Naive thymus-derived CD4-positive, alpha-beta T cell (primary cell): ENCODE measurements around the gene SLC38A3. TPM values are rescaled to one million over a fixed set of nuclear protein-coding genes. Genes with fewer than 3 reads are reported as not detected.

Source experiments
- ATAC-seq: fragments of 150-1000 bp; cut with Tn5 transposase; 2 replicates; pipeline ENCODE4 v1.10.0; 2021; ENCODE audit warnings: mild to moderate bottlenecking, moderate library complexity
- CTCF ChIA-PET: fragments of 350-600 bp; sonication (Branson Sonifier 250); formaldehyde crosslinking; loops from one replicate; lab custom pipeline; 2021; ENCODE audit warnings: antibody characterized with exemption; lab: Charles Lee
- POLR2A ChIA-PET: fragments of 350-600 bp; sonication (Branson Sonifier 250); formaldehyde crosslinking; loops from one replicate; lab custom pipeline; 2021; ENCODE audit warnings: antibody characterized with exemption, inconsistent platforms; lab: Charles Lee
- DNase-seq, 9 donors: peaks; one replicate each; pipeline versions ENCODE4 v3.0.0 to v3.0.0-alpha.2; 2020 to 2022; ENCODE audit warnings: mixed read lengths in 1 of 9
- H3K27ac ChIP-seq: one replicate; pipeline ENCODE4 v1.7.0; 2013; ENCODE audit warnings: mild to moderate bottlenecking, low read depth, low read length, moderate library complexity
- H3K27me3 ChIP-seq, 2 donors: one replicate each; pipeline ENCODE4 v1.7.0; 2013; ENCODE audit warnings: low read length in 2 of 2, mild to moderate bottlenecking in 2 of 2, moderate library complexity in 2 of 2; ENCODE audit not compliant: control insufficient read depth in 2 of 2, insufficient read depth in 2 of 2
- H3K36me3 ChIP-seq, 3 experiments: 1 replicate in 2 of 3; 2 replicates in 1 of 3; pipeline ENCODE4 v1.7.0; 2013; ENCODE audit warnings: low read length in 3 of 3, mild to moderate bottlenecking in 3 of 3, moderate library complexity in 1 of 3; ENCODE audit not compliant: insufficient read depth in 3 of 3, control insufficient read depth in 2 of 3
- H3K4me1 ChIP-seq, 2 donors: one replicate each; pipeline ENCODE4 v1.7.0; 2013; ENCODE audit warnings: low read length in 2 of 2, mild to moderate bottlenecking in 2 of 2, moderate library complexity in 1 of 2; ENCODE audit not compliant: control insufficient read depth in 2 of 2, insufficient read depth in 2 of 2
- H3K4me3 ChIP-seq: 2 replicates; pipeline ENCODE4 v1.7.0; 2013; ENCODE audit warnings: mild to moderate bottlenecking, low read length
- H3K9me3 ChIP-seq, 3 experiments: 1 replicate in 2 of 3; 2 replicates in 1 of 3; pipeline ENCODE4 v1.7.0; 2013; ENCODE audit warnings: low read length in 3 of 3; ENCODE audit not compliant: control insufficient read depth in 2 of 3
- H3K27ac Mint-ChIP-seq, 9 donors: one replicate each; pipeline ENCODE4 v1.8.0; 2020 to 2022; ENCODE audit warnings: mixed read lengths in 9 of 9, mild to moderate bottlenecking in 8 of 9, moderate library complexity in 5 of 9, inconsistent platforms in 2 of 9
- H3K27me3 Mint-ChIP-seq, 5 donors: one replicate each; pipeline ENCODE4 v1.8.0; 2021 to 2022; ENCODE audit warnings: mixed read lengths in 5 of 5, mild to moderate bottlenecking in 1 of 5
- H3K36me3 Mint-ChIP-seq, 5 donors: one replicate each; pipeline ENCODE4 v1.8.0; 2020 to 2022; ENCODE audit warnings: mixed read lengths in 5 of 5, mild to moderate bottlenecking in 3 of 5, inconsistent platforms in 1 of 5
- H3K4me1 Mint-ChIP-seq, 7 donors: one replicate each; pipeline ENCODE4 v1.8.0; 2020 to 2022; ENCODE audit warnings: mixed read lengths in 7 of 7, mild to moderate bottlenecking in 3 of 7, inconsistent platforms in 1 of 7
- H3K4me3 Mint-ChIP-seq, 10 donors: one replicate each; pipeline ENCODE4 v1.8.0; 2020 to 2022; ENCODE audit warnings: mild to moderate bottlenecking in 10 of 10, mixed read lengths in 10 of 10, moderate library complexity in 6 of 10, inconsistent platforms in 2 of 10
- H3K9me3 Mint-ChIP-seq, 11 donors: one replicate each; pipeline ENCODE4 v1.8.0; 2020 to 2022; ENCODE audit warnings: mixed read lengths in 11 of 11, mild to moderate bottlenecking in 4 of 11, inconsistent platforms in 1 of 11, moderate library complexity in 1 of 11
- intact Hi-C, 2 donors: fragments of 100-400 bp; cut with micrococcal nuclease; formaldehyde crosslinking; loops; one replicate each; pipeline ENCODE4 v1.15.1; 2023
- polyA plus RNA-seq, 2 donors: library from polyadenylated mRNA; unstranded; fragments of 300-500 nt; fragmentation: Illumina TruSeq; gene quantifications; one replicate each; pipeline ENCODE4 v1.2.3, GENCODE V29; 2021
- total RNA-seq, 6 experiments: library from RNA in 5 of 6; stranded (reverse) in 5 of 6; gene quantifications; 1 replicate in 5 of 6; 2 replicates in 1 of 6; pipeline ENCODE4 v1.2.3 and lab custom pipeline; 2021 to 2026

SLC38A3 gene
- total and polyA plus RNA-seq, 7 experiments from 2014 or later: 1.8 TPM; not detected in 6

DNA sequence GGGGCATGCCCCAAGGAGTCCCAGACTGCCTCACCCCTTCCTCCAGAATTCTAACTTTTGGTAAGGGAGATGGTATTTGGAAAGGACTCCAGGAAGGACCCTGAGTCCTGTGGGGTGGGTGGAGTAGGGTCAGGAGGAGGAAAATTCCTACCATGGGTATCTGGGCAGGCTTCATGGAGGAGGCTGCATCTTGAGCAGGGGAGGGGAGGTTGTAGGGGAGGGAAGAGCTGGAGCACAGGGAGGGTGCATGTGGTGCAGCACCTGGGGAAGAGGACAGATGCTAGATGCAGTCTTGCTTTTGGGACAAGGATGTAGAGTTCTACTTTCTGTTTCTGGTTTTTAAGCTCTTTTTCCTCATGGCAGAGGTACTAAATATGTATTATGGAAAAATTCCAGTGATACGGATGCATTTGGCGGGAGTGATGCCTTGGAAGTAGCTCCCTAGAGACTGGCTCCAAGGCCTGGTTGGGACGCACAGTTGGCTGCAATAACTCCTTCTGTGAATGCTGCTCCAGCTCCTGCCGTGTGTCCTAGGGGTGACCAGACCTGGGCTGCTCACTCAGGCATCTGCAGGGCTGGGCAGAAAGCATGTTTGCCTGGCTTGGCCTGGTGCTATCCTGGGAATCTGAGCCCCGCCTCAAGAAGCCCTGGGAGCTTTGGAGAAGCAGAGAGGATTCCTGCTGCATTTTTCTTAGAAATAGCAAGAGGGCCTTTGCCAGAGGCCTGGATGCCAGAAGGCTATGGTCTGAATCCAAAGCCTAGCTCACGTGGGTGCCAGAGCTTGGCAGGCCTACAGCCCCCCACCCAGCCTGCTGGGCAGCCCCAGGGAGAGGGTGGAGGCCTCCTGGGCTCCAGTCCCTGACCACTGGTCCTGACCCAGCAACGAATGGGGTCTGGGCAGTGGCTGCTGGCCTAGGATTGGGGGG is 39.8 kb upstream of the SLC38A3 start:
- Histone ChIP-seq H3K27ac (no peak overlapping the region), H3K9me3 (no peaks in the 10 kb centered on the region), H3K4me3 (no peak overlapping the region), H3K36me3 (no peaks in the 10 kb centered on the region), H3K4me1 (no peaks in the 10 kb centered on the region), H3K27me3 (no peaks in the 10 kb centered on the region)
- ChIA-PET POLR2A (no interaction called here), CTCF (interaction anchor here (1.4 kb wide), 1 partner anchor 43 kb away, joined by 4 read pairs; no protein-coding TSS in a partner anchor)
- Mint-ChIP-seq H3K9me3 (peaks cover 0 to 1% (median 0%) of the 10 kb centered on the region in 11 donors), H3K27ac (no peak overlapping the region), H3K4me1 (peaks cover 0 to 3% (median 0%) of the 10 kb centered on the region in 7 donors), H3K36me3 (no peaks in the 10 kb centered on the region), H3K4me3 (no peak overlapping the region), H3K27me3 (peaks cover 0 to 1% (median 0%) of the 10 kb centered on the region in 5 donors)
- no peak for DNase-seq
- ATAC-seq: no peak
- intact Hi-C loops: no loop called here

DNA sequence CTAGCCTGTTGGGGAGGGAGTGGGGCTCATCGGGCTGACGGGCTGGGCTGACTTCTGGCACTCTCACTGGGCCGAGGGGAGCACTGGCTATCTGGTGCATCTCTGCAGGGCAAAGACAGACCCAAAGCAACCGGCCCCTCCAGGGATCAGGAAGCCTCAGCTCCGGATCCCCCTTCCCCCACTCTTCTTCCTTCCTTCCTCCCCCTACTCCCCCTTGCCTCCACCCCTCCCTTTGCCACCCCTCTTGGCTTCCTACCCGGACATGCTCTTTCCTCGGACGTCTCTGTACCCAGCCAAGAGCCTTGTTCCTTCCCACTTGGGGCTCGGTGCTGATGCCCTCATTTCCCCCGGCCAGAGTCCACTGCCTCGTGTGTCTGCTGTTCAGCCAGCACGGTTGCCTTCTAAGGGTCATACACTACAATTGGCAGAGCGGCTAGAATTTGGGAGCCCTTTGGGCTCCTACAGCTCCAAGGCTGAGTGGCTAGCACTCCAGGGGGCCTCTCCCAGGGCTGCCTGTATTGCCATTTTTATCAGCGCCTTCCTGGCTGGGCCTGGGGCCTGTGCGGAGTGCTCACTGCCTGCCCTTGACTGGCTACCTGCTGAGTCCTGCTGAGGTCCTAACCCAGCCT is 39.0 kb upstream of the SLC38A3 start:
- POLR2A ChIA-PET: no interaction called here
- Mint-ChIP-seq H3K4me1 (peaks cover 0 to 3% (median 0%) of the 10 kb centered on the region in 7 donors), H3K36me3 (no peaks in the 10 kb centered on the region), H3K27me3 (peaks cover 0 to 1% (median 0%) of the 10 kb centered on the region in 5 donors), H3K9me3 (peaks cover 0 to 1% (median 0%) of the 10 kb centered on the region in 11 donors), H3K4me3 (no peak overlapping the region), H3K27ac (no peak overlapping the region)
- Histone ChIP-seq H3K9me3 (no peaks in the 10 kb centered on the region), H3K27ac (no peak overlapping the region), H3K27me3 (no peaks in the 10 kb centered on the region), H3K4me3 (no peak overlapping the region), H3K36me3 (no peaks in the 10 kb centered on the region), H3K4me1 (no peaks in the 10 kb centered on the region)
- ATAC-seq (no peak), DNase-seq (no peak)
- intact Hi-C loops: no loop called here
- CTCF ChIA-PET: no interaction called here

DNA sequence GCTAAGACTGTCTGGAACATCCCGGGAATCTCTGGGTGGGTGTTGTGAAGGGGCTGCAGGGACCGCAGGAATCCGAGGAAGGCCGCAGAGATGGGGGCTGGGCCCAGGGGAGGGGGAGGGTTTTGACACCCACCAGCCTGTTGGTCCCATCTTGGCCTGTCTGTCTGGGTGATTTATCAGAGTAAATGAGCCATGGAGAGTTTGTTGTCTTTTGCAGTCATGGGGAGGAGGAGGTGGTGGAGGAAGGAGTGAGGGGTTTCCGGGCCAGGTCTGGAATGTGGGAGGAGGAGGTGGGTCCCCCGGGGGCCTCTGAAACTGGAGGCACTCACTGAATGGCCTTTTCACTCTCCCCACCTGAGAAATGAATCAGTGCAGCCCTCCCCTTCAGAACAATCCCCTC is 38.5 kb upstream of the SLC38A3 start:
- CTCF ChIA-PET: no interaction called here
- Mint-ChIP-seq H3K4me1 (peaks cover 0 to 3% (median 0%) of the 10 kb centered on the region in 7 donors), H3K27me3 (peaks cover 0 to 1% (median 0%) of the 10 kb centered on the region in 5 donors)

DNA sequence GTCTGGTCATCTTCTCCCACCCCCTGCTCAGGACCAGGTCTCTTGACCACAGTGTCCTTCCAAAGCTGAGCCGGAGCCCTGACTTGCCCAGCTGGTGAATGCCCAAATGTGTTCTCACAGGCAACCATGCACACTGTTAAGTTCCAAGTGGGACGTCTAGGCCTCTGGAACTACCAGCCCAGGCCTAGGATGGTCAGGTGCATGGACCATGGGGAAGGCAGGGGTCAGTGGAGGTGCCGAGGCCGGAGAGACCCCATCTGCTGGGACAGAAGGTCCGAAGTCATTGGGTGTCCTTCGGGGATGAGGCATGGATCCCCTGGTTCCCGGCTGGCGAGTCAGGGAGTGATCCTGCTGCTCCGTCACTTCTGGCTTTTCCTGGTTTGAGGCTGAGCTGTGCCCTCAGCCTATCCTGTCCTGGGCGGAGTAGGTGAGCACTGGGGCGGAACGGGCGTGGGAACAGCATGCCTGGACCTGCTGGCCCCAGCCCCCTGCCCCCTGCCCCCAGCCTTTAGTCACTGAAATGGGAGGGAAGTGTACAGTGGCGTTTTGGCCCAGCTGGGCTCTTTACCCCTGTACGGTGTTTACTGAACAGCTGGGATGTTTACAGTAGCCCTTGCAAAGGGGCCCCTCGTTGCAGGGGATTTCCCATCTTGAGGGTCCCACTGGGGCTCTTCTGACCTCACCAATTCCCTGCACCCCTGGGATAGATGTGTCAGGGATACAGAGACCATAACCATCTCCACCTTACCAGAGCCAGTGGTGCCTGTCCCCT is 37.8 kb upstream of the SLC38A3 start:
- H3K27me3 Mint-ChIP-seq: peaks cover 0 to 1% (median 0%) of the 10 kb centered on the region in 5 donors
- no peak overlapping the region for H3K4me3 ChIP-seq
- H3K27ac Mint-ChIP-seq: no peak overlapping the region
- no peak for DNase-seq
- H3K9me3 ChIP-seq: no peaks in the 10 kb centered on the region
- H3K36me3 ChIP-seq: no peaks in the 10 kb centered on the region
- ChIA-PET CTCF (no interaction called here), POLR2A (no interaction called here)
- peaks cover 0 to 1% (median 0%) of the 10 kb centered on the region in 11 donors for H3K9me3 Mint-ChIP-seq
- intact Hi-C loops: no loop called here
- no peak for ATAC-seq
- no peaks in the 10 kb centered on the region for H3K27me3 ChIP-seq
- no peak overlapping the region for H3K4me3 Mint-ChIP-seq
- H3K4me1 ChIP-seq: no peaks in the 10 kb centered on the region
- H3K36me3 Mint-ChIP-seq: no peaks in the 10 kb centered on the region
- H3K27ac ChIP-seq: no peak overlapping the region
- H3K4me1 Mint-ChIP-seq: peaks cover 0 to 3% (median 0%) of the 10 kb centered on the region in 7 donors

More for the DNA sequence above, 38.5 kb upstream of the SLC38A3 start:
- intact Hi-C loops: no loop called here
- Histone ChIP-seq H3K27ac (no peak overlapping the region), H3K27me3 (no peaks in the 10 kb centered on the region), H3K36me3 (no peaks in the 10 kb centered on the region), H3K4me1 (no peaks in the 10 kb centered on the region), H3K4me3 (no peak overlapping the region), H3K9me3 (no peaks in the 10 kb centered on the region)
- Mint-ChIP-seq H3K9me3 (peaks cover 0 to 1% (median 0%) of the 10 kb centered on the region in 11 donors), H3K27ac (no peak overlapping the region), H3K36me3 (no peaks in the 10 kb centered on the region), H3K4me3 (no peak overlapping the region)
- DNase-seq (no peak), ATAC-seq (no peak)
- POLR2A ChIA-PET: no interaction called here

DNA sequence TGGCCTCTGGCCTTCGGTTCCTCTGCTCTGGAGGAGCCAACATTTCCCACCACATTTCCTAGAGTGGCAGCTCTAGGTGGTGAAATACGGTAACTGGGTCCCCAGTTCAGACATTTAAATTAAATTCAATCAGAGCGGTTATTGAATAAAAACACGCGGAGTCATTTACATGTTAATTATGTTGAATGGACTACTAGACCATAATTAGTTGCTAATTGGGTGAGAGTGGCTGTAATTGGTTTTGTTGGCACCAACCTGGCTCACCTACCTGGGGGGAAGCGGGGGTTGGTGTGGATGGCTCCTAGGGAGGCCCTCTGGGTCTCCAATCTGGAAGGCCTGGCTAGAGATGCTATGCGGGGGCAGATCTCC is 37.2 kb upstream of the SLC38A3 start:
- Histone ChIP-seq H3K4me1 (no peaks in the 10 kb centered on the region), H3K9me3 (no peaks in the 10 kb centered on the region), H3K27me3 (no peaks in the 10 kb centered on the region), H3K27ac (no peak overlapping the region), H3K4me3 (no peak overlapping the region), H3K36me3 (no peaks in the 10 kb centered on the region)
- intact Hi-C loops: no loop called here
- ChIA-PET POLR2A (no interaction called here), CTCF (no interaction called here)
- no peaks in the 10 kb centered on the region for H3K36me3 Mint-ChIP-seq
- no peak overlapping the region for H3K4me3 Mint-ChIP-seq
- DNase-seq (no peak), ATAC-seq (no peak)
- H3K4me1 Mint-ChIP-seq: peaks cover 0 to 3% (median 0%) of the 10 kb centered on the region in 7 donors
- H3K9me3 Mint-ChIP-seq: peaks cover 0 to 1% (median 0%) of the 10 kb centered on the region in 11 donors
- H3K27ac Mint-ChIP-seq: no peak overlapping the region
- H3K27me3 Mint-ChIP-seq: peaks cover 0 to 1% (median 0%) of the 10 kb centered on the region in 5 donors

DNA sequence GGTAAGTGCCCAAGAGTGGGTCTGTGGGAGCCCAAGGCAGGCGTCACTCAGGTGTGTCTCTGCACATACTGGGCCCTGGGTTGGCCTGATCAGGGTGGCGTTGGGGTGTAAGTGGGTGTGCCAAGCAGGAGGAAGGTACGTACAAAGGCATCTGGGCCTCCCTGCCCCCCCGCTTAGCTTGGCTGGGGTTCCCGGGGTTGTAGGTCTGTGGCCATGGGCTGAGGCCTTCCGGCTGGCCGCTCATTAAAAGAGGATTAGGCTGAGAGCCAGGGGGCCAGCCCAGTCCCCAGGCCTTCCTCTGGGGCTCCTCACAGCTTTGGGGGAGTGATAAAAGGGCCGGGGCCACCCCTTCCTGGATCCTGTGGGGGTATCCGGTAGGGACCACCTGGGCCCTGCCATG is 36.7 kb upstream of the SLC38A3 start:
- Mint-ChIP-seq H3K27me3 (peaks cover 0 to 1% (median 0%) of the 10 kb centered on the region in 5 donors), H3K27ac (no peak overlapping the region), H3K36me3 (no peaks in the 10 kb centered on the region), H3K9me3 (peaks cover 0 to 1% (median 0%) of the 10 kb centered on the region in 11 donors), H3K4me1 (peaks cover 0 to 3% (median 0%) of the 10 kb centered on the region in 7 donors), H3K4me3 (no peak overlapping the region)
- no peaks in the 10 kb centered on the region for H3K36me3 ChIP-seq
- H3K27me3 ChIP-seq: no peaks in the 10 kb centered on the region
- no peaks in the 10 kb centered on the region for H3K4me1 ChIP-seq
- POLR2A ChIA-PET: no interaction called here
- no peak overlapping the region for H3K27ac ChIP-seq
- no peaks in the 10 kb centered on the region for H3K9me3 ChIP-seq
- ATAC-seq (no peak), DNase-seq (no peak)
- H3K4me3 ChIP-seq: no peak overlapping the region
- intact Hi-C loops: no loop called here
- CTCF ChIA-PET: interaction anchor here (1.0 kb wide), 1 partner anchor 56 kb away, joined by 3 read pairs; no protein-coding TSS in a partner anchor
